Measurements from ENCODE around the gene MAP7D1.

The MAP7D1 gene

GRCh38 chr1:36164361-36164760 lies 8.4 kb downstream of the MAP7D1 start:
- no peak for DNase-seq (ENCODE audit: extremely low spot score, insufficient read length, low read depth)

GRCh38 chr1:36165145-36165544 lies 9.2 kb downstream of the MAP7D1 start:
- DNase-seq (ENCODE audit: extremely low spot score, insufficient read length, low read depth) (no peak), FAIRE-seq (no peak)

More at GRCh38 chr1:36164361-36164760, 8.4 kb downstream of the MAP7D1 start:
- FAIRE-seq: no peak

- FAIRE-seq (no peak), DNase-seq (ENCODE audit: extremely low spot score, insufficient read length, low read depth) (no peak)
Measured at GRCh38 chr1:36166136-36166535, 10.2 kb downstream of the MAP7D1 start.

GRCh38 chr1:36166938-36167905 lies 11.3 kb downstream of the MAP7D1 start:
- DNase-seq (ENCODE audit: extremely low spot score, insufficient read length, low read depth) (no peak), FAIRE-seq (no peak)

GRCh38 chr1:36168514-36168913 lies 12.6 kb downstream of the MAP7D1 start:
- DNase-seq (ENCODE audit: extremely low spot score, insufficient read length, low read depth) (no peak), FAIRE-seq (no peak)

- FAIRE-seq: no peak
- no peak for DNase-seq (ENCODE audit: extremely low spot score, insufficient read length, low read depth)
Measured at GRCh38 chr1:36170643-36171412, 14.9 kb downstream of the MAP7D1 start.

- FAIRE-seq (no peak), DNase-seq (ENCODE audit: extremely low spot score, insufficient read length, low read depth) (no peak)
Measured at GRCh38 chr1:36172017-36172747, 16.2 kb downstream of the MAP7D1 start.

GRCh38 chr1:36172983-36173382 lies 17.0 kb downstream of the MAP7D1 start:
- FAIRE-seq (no peak), DNase-seq (ENCODE audit: extremely low spot score, insufficient read length, low read depth) (no peak)

GRCh38 chr1:36174713-36175112 lies 18.8 kb downstream of the MAP7D1 start:
- FAIRE-seq: no peak

GRCh38 chr1:36175137-36176095 lies 19.5 kb downstream of the MAP7D1 start:
- DNase-seq (ENCODE audit: extremely low spot score, insufficient read length, low read depth): no peak
- FAIRE-seq: no peak

More at GRCh38 chr1:36174713-36175112, 18.8 kb downstream of the MAP7D1 start:
- DNase-seq (ENCODE audit: extremely low spot score, insufficient read length, low read depth): no peak

GRCh38 chr1:36176106-36176949 lies 20.4 kb downstream of the MAP7D1 start:
- DNase-seq (ENCODE audit: extremely low spot score, insufficient read length, low read depth) (no peak), FAIRE-seq (no peak)

GRCh38 chr1:36177589-36178431 lies 21.9 kb downstream of the MAP7D1 start:
- FAIRE-seq: no peak

GRCh38 chr1:36178471-36179219 lies 22.7 kb downstream of the MAP7D1 start:
- DNase-seq (ENCODE audit: extremely low spot score, insufficient read length, low read depth) (no peak), FAIRE-seq (no peak)

More at GRCh38 chr1:36177589-36178431, 21.9 kb downstream of the MAP7D1 start:
- no peak for DNase-seq (ENCODE audit: extremely low spot score, insufficient read length, low read depth)

- FAIRE-seq (no peak), DNase-seq (ENCODE audit: extremely low spot score, insufficient read length, low read depth) (no peak)
Measured at GRCh38 chr1:36179220-36179600, 23.2 kb downstream of the MAP7D1 start.

- no peak for FAIRE-seq
- no peak for DNase-seq (ENCODE audit: extremely low spot score, insufficient read length, low read depth)
Measured at GRCh38 chr1:36182734-36183133, 26.8 kb downstream of the MAP7D1 start.

GRCh38 chr1:36183309-36183856 lies 27.4 kb downstream of the MAP7D1 start:
- FAIRE-seq (no peak), DNase-seq (ENCODE audit: extremely low spot score, insufficient read length, low read depth) (no peak)

All from GM18507 (cell line).